HEK293 (cell line): ENCODE data around the gene NUDT8.

Experiments
- CTCF ChIA-PET: fragments of 350-600 bp; formaldehyde crosslinking; extraction: SDS; loops from one replicate; lab custom pipeline; 2021; ENCODE audit warnings: antibody characterized with exemption; lab: Yijun Ruan, JAX
- POLR2A ChIA-PET: fragments of 300-600 bp; formaldehyde crosslinking; extraction: SDS; loops from one replicate; lab custom pipeline; 2020; ENCODE audit warnings: antibody characterized with exemption, inconsistent platforms; lab: Yijun Ruan, JAX
- H3K27ac ChIP-seq: fragments of 200-500 bp; sonication (Bioruptor generic); 2 replicates; pipeline ENCODE4 v1.5.1; 2014; ENCODE audit warnings: low read depth, low read length, control low read depth, inconsistent platforms; ENCODE audit errors: extremely low read depth
- H3K36me3 ChIP-seq, 2 experiments: fragments of 200-500 bp in 1 of 2; sonication (Bioruptor generic) in 1 of 2; 1 replicate in 1 of 2; 2 replicates in 1 of 2; pipeline ENCODE4 v1.5.1; 2014 to 2017; ENCODE audit warnings: inconsistent platforms in 2 of 2, low read length in 2 of 2; ENCODE audit not compliant: control insufficient read depth in 2 of 2, insufficient read depth in 1 of 2
- H3K4me1 ChIP-seq: fragments of 200-500 bp; sonication (Bioruptor generic); 2 replicates; pipeline ENCODE4 v1.5.1; 2014; ENCODE audit warnings: mild to moderate bottlenecking, low read length, inconsistent platforms; ENCODE audit not compliant: control insufficient read depth, insufficient read depth
- H3K4me3 ChIP-seq: 2 replicates; pipeline ENCODE4 v1.5.1; 2011; ENCODE audit warnings: low read depth, mild to moderate bottlenecking, control low read depth, low read length, moderate library complexity
- H3K9me3 ChIP-seq: fragments of 200-500 bp; sonication (Bioruptor generic); 2 replicates; pipeline ENCODE4 v1.5.1; 2014; ENCODE audit warnings: low read depth, low read length, inconsistent platforms; ENCODE audit not compliant: control insufficient read depth, insufficient read depth
- AEBP2 ChIP-seq: fragments of 450-650 bp; formaldehyde crosslinking; IDR thresholded peaks from 2 replicates; pipeline ENCODE4 v1.5.1; 2016; ENCODE audit warnings: missing biosample characterization, missing genetic modification characterization, borderline replicate concordance
- ELK4 ChIP-seq: IDR thresholded peaks from 2 replicates; pipeline ENCODE4 v1.6.1; 2011; ENCODE audit warnings: mild to moderate bottlenecking, low read depth, low read length, borderline replicate concordance
- HOXC10 ChIP-seq: sonication (generic); formaldehyde crosslinking; IDR thresholded peaks from 2 replicates; pipeline ENCODE4 v1.8.1; 2023; ENCODE audit warnings: mild to moderate bottlenecking, missing genetic modification reagents
- KLF8 ChIP-seq: fragments of 450-650 bp; formaldehyde crosslinking; IDR thresholded peaks from 2 replicates; pipeline ENCODE4 v1.5.1; 2016; ENCODE audit warnings: missing biosample characterization, missing genetic modification characterization
- PRDM2 ChIP-seq: fragments of 450-650 bp; formaldehyde crosslinking; IDR thresholded peaks from 2 replicates; pipeline ENCODE4 v1.5.1; 2016; ENCODE audit warnings: missing biosample characterization, missing genetic modification characterization, borderline replicate concordance
- YY1 ChIP-seq: fragments of 450-650 bp; formaldehyde crosslinking; IDR thresholded peaks from 2 replicates; pipeline ENCODE4 v1.5.1; 2018; ENCODE audit warnings: missing biosample characterization, missing genetic modification characterization
- ZBTB10 ChIP-seq: fragments of 450-650 bp; formaldehyde crosslinking; IDR thresholded peaks from 2 replicates; pipeline ENCODE4 v1.5.1; 2016; ENCODE audit warnings: missing biosample characterization, missing genetic modification characterization
- ZFP69B ChIP-seq: fragments of 450-650 bp; formaldehyde crosslinking; IDR thresholded peaks from 2 replicates; pipeline ENCODE4 v1.5.1; 2016; ENCODE audit warnings: missing biosample characterization, missing genetic modification characterization
- ZNF112 ChIP-seq: fragments of 450-650 bp; formaldehyde crosslinking; IDR thresholded peaks from 2 replicates; pipeline ENCODE4 v1.5.0; 2017; ENCODE audit warnings: missing biosample characterization, missing genetic modification characterization
- ZNF19 ChIP-seq: fragments of 450-650 bp; formaldehyde crosslinking; IDR thresholded peaks from 2 replicates; pipeline ENCODE4; 2016; ENCODE audit warnings: missing biosample characterization, missing genetic modification characterization, low read depth
- ZNF211 ChIP-seq: fragments of 450-650 bp; formaldehyde crosslinking; IDR thresholded peaks from 2 replicates; pipeline ENCODE4 v1.5.1; 2016; ENCODE audit warnings: low read depth, missing biosample characterization, missing genetic modification characterization
- ZNF302 ChIP-seq: fragments of 450-650 bp; formaldehyde crosslinking; IDR thresholded peaks from 2 replicates; pipeline ENCODE4 v1.5.1; 2016; ENCODE audit warnings: missing biosample characterization, missing genetic modification characterization, low read depth
- ZNF48 ChIP-seq: fragments of 450-650 bp; formaldehyde crosslinking; IDR thresholded peaks from 2 replicates; pipeline ENCODE4 v1.5.1; 2016; ENCODE audit warnings: missing biosample characterization, missing genetic modification characterization
- ZNF510 ChIP-seq: fragments of 450-650 bp; formaldehyde crosslinking; IDR thresholded peaks from 2 replicates; pipeline ENCODE4 v1.5.1; 2018; ENCODE audit warnings: mild to moderate bottlenecking, missing genetic modification characterization, missing biosample characterization; ENCODE audit not compliant: insufficient replicate concordance
- ZNF513 ChIP-seq: fragments of 450-650 bp; IDR thresholded peaks from 2 replicates; pipeline ENCODE4 v1.5.1; 2018; ENCODE audit warnings: missing biosample characterization, missing genetic modification characterization
- ZNF530 ChIP-seq: fragments of 450-650 bp; formaldehyde crosslinking; IDR thresholded peaks from 2 replicates; pipeline ENCODE4 v1.5.1; 2016; ENCODE audit warnings: low read depth, missing biosample characterization, missing genetic modification characterization
- ZNF792 ChIP-seq: fragments of 450-650 bp; formaldehyde crosslinking; IDR thresholded peaks from 2 replicates; pipeline ENCODE4 v1.5.1; 2016; ENCODE audit warnings: missing biosample characterization, missing genetic modification characterization
- ZNF843 ChIP-seq: fragments of 450-650 bp; formaldehyde crosslinking; IDR thresholded peaks from 2 replicates; pipeline ENCODE4 v1.5.1; 2016; ENCODE audit warnings: missing biosample characterization, missing genetic modification characterization
- ZSCAN18 ChIP-seq: fragments of 450-650 bp; formaldehyde crosslinking; IDR thresholded peaks from 2 replicates; pipeline ENCODE4 v1.5.1; 2016; ENCODE audit warnings: missing biosample characterization, missing genetic modification characterization

The NUDT8 gene

GRCh38 chr11:67582011-67582410 lies 47.7 kb downstream of the NUDT8 start:
- no peak overlapping the region; the same call in 1 of the 2 replicates for H3K27ac ChIP-seq
- peaks cover 0 to 26% of the 10 kb centered on the region in 2 experiments; a peak in 1 of 3 replicates for H3K36me3 ChIP-seq
- TF ChIP-seq ZNF513 (tag by site-specific recombination) (no peak), ZNF302 (tag by site-specific recombination) (no peak), ZNF843 (tag by site-specific recombination) (no peak), ZSCAN18 (no peak), ZNF530 (tag by site-specific recombination) (no peak), ZNF19 (no peak), AEBP2 (no peak), ELK4 (no peak), ZNF792 (no peak), KLF8 (tag by site-specific recombination) (no peak), ZNF112 (no peak), ZNF510 (tag by site-specific recombination) (no peak), ZNF48 (no peak), ZFP69B (tag by site-specific recombination) (no peak), ZNF211 (tag by site-specific recombination) (no peak), ZBTB10 (tag by site-specific recombination) (no peak), HOXC10 (CRISPR knock-in tag) (no peak), YY1 (no peak)
- ChIA-PET CTCF (interaction anchor here (0.6 to 3.1 kb wide), 5 partner anchors 9 to 230 kb away, joined by 3 to 23 read pairs (median 3); no protein-coding TSS in a partner anchor), POLR2A (interaction anchor here (1.2 to 1.5 kb wide), 2 partner anchors 13 to 32 kb away, joined by 4 to 5 read pairs; no protein-coding TSS in a partner anchor)
- no peaks in the 10 kb centered on the region for H3K9me3 ChIP-seq
- no peak overlapping the region for H3K4me3 ChIP-seq
- no peaks in the 10 kb centered on the region for H3K4me1 ChIP-seq

- Histone ChIP-seq H3K36me3 (peaks cover 0 to 20% of the 10 kb centered on the region in 2 experiments; a peak in 1 of 3 replicates), H3K9me3 (no peaks in the 10 kb centered on the region), H3K4me3 (no peak overlapping the region), H3K27ac (no peak overlapping the region)
- no peak for TF ChIP-seq PRDM2 (tag by site-specific recombination)
- TF ChIP-seq, all 188 proteins: peak for 0
- no peaks in the 10 kb centered on the region for H3K4me1 ChIP-seq
- POLR2A ChIA-PET = interaction anchor here (1.5 kb wide), 1 partner anchor 33 kb away, joined by 5 read pairs; no protein-coding TSS in a partner anchor
- CTCF ChIA-PET = interaction anchor here (1.0 to 2.6 kb wide), 2 partner anchors 9 to 230 kb away, joined by 3 to 23 read pairs; no protein-coding TSS in a partner anchor
Measured at GRCh38 chr11:67581469-67581868, 48.3 kb downstream of the NUDT8 start.
